ENCODE data around the gene TMEM43.
"Not testable (repeated sequence)": the region's sequence is repeated elsewhere in the genome, so short reads cannot be mapped to it uniquely, and the experiment has no call there.

TMEM43 gene

GRCh38 chr3:14110699-14111098 lies 14.2 kb upstream of the TMEM43 start:
- H3K4me1 ChIP-seq (ENCODE audit: control insufficient read depth, insufficient read depth, low read length), result no peaks in the 10 kb centered on the region
- H3K4me3 ChIP-seq (ENCODE audit: low read length), result no peak overlapping the region
- H3K9ac ChIP-seq (ENCODE audit: low read depth, low read length), result no peak overlapping the region
- peaks cover 25% of the 10 kb centered on the region for H3K36me3 ChIP-seq (ENCODE audit: insufficient read depth, low read length)
- H3K4me2 ChIP-seq (ENCODE audit: low read length), result no peak overlapping the region
- H3K9me3 ChIP-seq (replicated peaks; ENCODE audit: low read length), result no peaks in the 10 kb centered on the region
- no peaks in the 10 kb centered on the region for H3K27me3 ChIP-seq (ENCODE audit: control insufficient read depth, insufficient read depth, low read length)

- H3K9ac ChIP-seq (ENCODE audit: low read depth, low read length), result no peak overlapping the region
- no peak overlapping the region for H3K4me2 ChIP-seq (ENCODE audit: low read length)
- no peaks in the 10 kb centered on the region for H3K9me3 ChIP-seq (replicated peaks; ENCODE audit: low read length)
- peaks cover 36% of the 10 kb centered on the region for H3K36me3 ChIP-seq (ENCODE audit: insufficient read depth, low read length)
- no peaks in the 10 kb centered on the region for H3K27me3 ChIP-seq (ENCODE audit: control insufficient read depth, insufficient read depth, low read length)
- H3K4me3 ChIP-seq (ENCODE audit: low read length), result no peak overlapping the region
- H3K4me1 ChIP-seq (ENCODE audit: control insufficient read depth, insufficient read depth, low read length), result no peaks in the 10 kb centered on the region
Observed at GRCh38 chr3:14113965-14114635, 10.8 kb upstream of the TMEM43 start.

- Histone ChIP-seq H3K9me3 (replicated peaks; ENCODE audit: low read length) (no peaks in the 10 kb centered on the region), H3K27me3 (ENCODE audit: control insufficient read depth, insufficient read depth, low read length) (no peaks in the 10 kb centered on the region), H3K9ac (ENCODE audit: low read depth, low read length) (no peak overlapping the region), H3K36me3 (ENCODE audit: insufficient read depth, low read length) (peaks cover 28% of the 10 kb centered on the region), H3K4me3 (ENCODE audit: low read length) (no peak overlapping the region), H3K4me2 (ENCODE audit: low read length) (no peak overlapping the region), H3K4me1 (ENCODE audit: control insufficient read depth, insufficient read depth, low read length) (no peaks in the 10 kb centered on the region)
Observed at GRCh38 chr3:14117468-14118399, 7.1 kb upstream of the TMEM43 start.

- Histone ChIP-seq H3K27me3 (ENCODE audit: control insufficient read depth, insufficient read depth, low read length) (no peaks in the 10 kb centered on the region), H3K4me2 (ENCODE audit: low read length) (no peak overlapping the region), H3K4me3 (ENCODE audit: low read length) (no peak overlapping the region), H3K4me1 (ENCODE audit: control insufficient read depth, insufficient read depth, low read length) (peaks cover 7% of the 10 kb centered on the region), H3K9ac (ENCODE audit: low read depth, low read length) (no peak overlapping the region), H3K9me3 (replicated peaks; ENCODE audit: low read length) (no peaks in the 10 kb centered on the region), H3K36me3 (ENCODE audit: insufficient read depth, low read length) (peaks cover 25% of the 10 kb centered on the region)
Observed at GRCh38 chr3:14118400-14119381, 6.2 kb upstream of the TMEM43 start.

- Histone ChIP-seq H3K27me3 (ENCODE audit: control insufficient read depth, insufficient read depth, low read length) (no peaks in the 10 kb centered on the region), H3K36me3 (ENCODE audit: insufficient read depth, low read length) (peaks cover 25% of the 10 kb centered on the region), H3K4me1 (ENCODE audit: control insufficient read depth, insufficient read depth, low read length) (peaks cover 11% of the 10 kb centered on the region), H3K4me3 (ENCODE audit: low read length) (no peak overlapping the region), H3K9ac (ENCODE audit: low read depth, low read length) (no peak overlapping the region), H3K9me3 (replicated peaks; ENCODE audit: low read length) (no peaks in the 10 kb centered on the region), H3K4me2 (ENCODE audit: low read length) (no peak overlapping the region)
Observed at GRCh38 chr3:14119651-14120050, 5.2 kb upstream of the TMEM43 start.

- H3K4me3 ChIP-seq (ENCODE audit: low read length), result no peak overlapping the region
Observed at GRCh38 chr3:14120111-14120920, 4.5 kb upstream of the TMEM43 start.

GRCh38 chr3:14120921-14121448 lies 3.9 kb upstream of the TMEM43 start:
- not testable (repeated sequence) for H3K4me2 ChIP-seq (ENCODE audit: low read length); H3K4me3 ChIP-seq (ENCODE audit: low read length); H3K9me3 ChIP-seq (replicated peaks; ENCODE audit: low read length); H3K9ac ChIP-seq (ENCODE audit: low read depth, low read length); H3K27me3 ChIP-seq (ENCODE audit: control insufficient read depth, insufficient read depth, low read length)
- peaks cover 17% of the 10 kb centered on the region for H3K36me3 ChIP-seq (ENCODE audit: insufficient read depth, low read length)
- peaks cover 12% of the 10 kb centered on the region for H3K4me1 ChIP-seq (ENCODE audit: control insufficient read depth, insufficient read depth, low read length)

More at GRCh38 chr3:14120111-14120920, 4.5 kb upstream of the TMEM43 start:
- Histone ChIP-seq H3K36me3 (ENCODE audit: insufficient read depth, low read length) (peaks cover 22% of the 10 kb centered on the region), H3K4me2 (ENCODE audit: low read length) (no peak overlapping the region), H3K9me3 (replicated peaks; ENCODE audit: low read length) (no peaks in the 10 kb centered on the region), H3K4me1 (ENCODE audit: control insufficient read depth, insufficient read depth, low read length) (peaks cover 11% of the 10 kb centered on the region), H3K9ac (ENCODE audit: low read depth, low read length) (no peak overlapping the region), H3K27me3 (ENCODE audit: control insufficient read depth, insufficient read depth, low read length) (no peaks in the 10 kb centered on the region)

GRCh38 chr3:14121859-14122258 lies 3.0 kb upstream of the TMEM43 start:
- H3K27me3 ChIP-seq (ENCODE audit: control insufficient read depth, insufficient read depth, low read length), result no peaks in the 10 kb centered on the region
- no peak overlapping the region for H3K4me2 ChIP-seq (ENCODE audit: low read length)
- no peak overlapping the region for H3K4me3 ChIP-seq (ENCODE audit: low read length)
- H3K36me3 ChIP-seq (ENCODE audit: insufficient read depth, low read length), result peaks cover 22% of the 10 kb centered on the region
- H3K9ac ChIP-seq (ENCODE audit: low read depth, low read length), result no peak overlapping the region
- H3K4me1 ChIP-seq (ENCODE audit: control insufficient read depth, insufficient read depth, low read length), result peaks cover 21% of the 10 kb centered on the region
- H3K9me3 ChIP-seq (replicated peaks; ENCODE audit: low read length), result no peaks in the 10 kb centered on the region

- Histone ChIP-seq H3K9me3 (replicated peaks; ENCODE audit: low read length) (no peaks in the 10 kb centered on the region), H3K27me3 (ENCODE audit: control insufficient read depth, insufficient read depth, low read length) (no peaks in the 10 kb centered on the region), H3K4me2 (ENCODE audit: low read length) (no peak overlapping the region), H3K9ac (ENCODE audit: low read depth, low read length) (no peak overlapping the region), H3K4me1 (ENCODE audit: control insufficient read depth, insufficient read depth, low read length) (peaks cover 24% of the 10 kb centered on the region), H3K36me3 (ENCODE audit: insufficient read depth, low read length) (peaks cover 26% of the 10 kb centered on the region), H3K4me3 (ENCODE audit: low read length) (no peak overlapping the region)
Observed at GRCh38 chr3:14122301-14122700, 2.6 kb upstream of the TMEM43 start.
